Measurements from ENCODE around the gene C10orf90. TPM values are rescaled to one million over a fixed set of nuclear protein-coding genes. Genes with fewer than 3 reads are reported as not detected.

Gene C10orf90
- total and polyA plus RNA-seq, 2 of the 8 experiments (the other 6 are each of a cell fraction or from before 2014, with no cell fraction given), result 0.21 TPM; not detected in 1

DNA sequence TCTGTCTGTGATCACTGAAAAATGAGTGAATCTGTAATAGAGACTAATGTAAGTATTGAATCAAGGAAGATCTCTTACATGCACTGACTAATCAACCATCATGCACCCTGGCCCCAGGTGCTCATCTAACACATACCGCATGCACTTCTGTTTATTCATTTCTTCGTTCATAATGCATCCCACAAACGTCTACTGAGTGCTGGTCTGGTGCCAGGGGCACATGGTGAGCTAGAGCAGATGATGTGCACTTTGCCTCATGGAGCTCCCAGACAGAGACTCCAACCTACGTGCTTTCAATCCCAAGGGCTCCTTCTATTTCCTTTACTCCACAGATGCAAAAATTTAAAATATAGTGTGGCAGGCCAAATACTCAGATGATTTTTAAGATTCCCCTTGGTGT, 10.7 kb downstream of the C10orf90 start:
- H3K56ac ChIP-seq (replicated peaks; ENCODE audit: insufficient read length, low read depth, low read length), result no peak overlapping the region
- no peak overlapping the region for H4K5ac ChIP-seq (ENCODE audit: insufficient read length, low read depth, low read length)
- H3K36me3 ChIP-seq (ENCODE audit: control insufficient read depth in 2 of 4, insufficient read depth in 4 of 4, low read length in 3 of 4), result no peaks in the 10 kb centered on the region
- no peak overlapping the region for H4K91ac ChIP-seq (replicated peaks; ENCODE audit: insufficient read length, low read length)
- no peak overlapping the region for H3K4me2 ChIP-seq (ENCODE audit: insufficient read depth in 1 of 2, low read depth in 2 of 2, low read length in 2 of 2)
- H3K9me3 ChIP-seq (ENCODE audit: insufficient read depth in 2 of 2, low read depth in 1 of 2, low read length in 1 of 2), result no peaks in the 10 kb centered on the region
- no peaks in the 10 kb centered on the region for H3K79me1 ChIP-seq (ENCODE audit: low read depth, low read length)
- H3K23me2 ChIP-seq (ENCODE audit: low read depth, low read length), result no peaks in the 10 kb centered on the region
- DNase-seq (ENCODE audit: low read depth in 1 of 2, low spot score in 2 of 2), result no peak
- WGBS, 2 experiments (ENCODE audit: extremely low coverage in 1 of 2, insufficient coverage in 1 of 2, insufficient read length in 1 of 2, insufficient replicate concordance in 2 of 2, low coverage in 1 of 2, low lambda C conversion rate in 2 of 2, missing lambda C conversion rate in 1 of 2), result 91% methylated on average over 4 of the region's 4 CpGs; no CpG with 5 or more reads in 1 of the 2 experiments
- no peak overlapping the region for H4K8ac ChIP-seq (ENCODE audit: extremely low read depth, insufficient read depth, low read length)
- no peak overlapping the region for H3K18ac ChIP-seq (ENCODE audit: extremely low read depth, low read length)
- no peak overlapping the region for H3K9ac ChIP-seq (replicated peaks in 1 of 4; ENCODE audit: extremely low read depth in 1 of 4, low read depth in 3 of 4, low read length in 3 of 4)
- FAIRE-seq, result no peak
- H3K23ac ChIP-seq (ENCODE audit: insufficient read length), result no peak overlapping the region
- no peaks in the 10 kb centered on the region for H4K20me1 ChIP-seq (replicated peaks in 1 of 2; ENCODE audit: control insufficient read depth in 1 of 2, insufficient read depth in 2 of 2, low read length in 2 of 2)
- ChIA-PET POLR2A (ENCODE audit: partially characterized antibody) (no interaction called here), CTCF (ENCODE audit: partially characterized antibody) (interaction anchor here (1.8 kb wide), 1 partner anchor 8 kb away, joined by 6 read pairs; no protein-coding TSS in a partner anchor)
- no peak overlapping the region for H3K14ac ChIP-seq (ENCODE audit: insufficient read length)
- no peaks in the 10 kb centered on the region for H3K4me1 ChIP-seq (replicated peaks in 1 of 4; ENCODE audit: control insufficient read depth in 3 of 4, insufficient read depth in 4 of 4, low read length in 3 of 4)
- no peak overlapping the region for H2AK5ac ChIP-seq (ENCODE audit: low read depth, low read length)
- no peak for TF ChIP-seq RAD21 (IDR thresholded peaks at IDR 0.05 in 1 of 2, conservative IDR thresholded peaks at IDR 0.05 in 1 of 2; ENCODE audit: low read depth in 2 of 2, low read length in 2 of 2)
- no peak overlapping the region for H2BK120ac ChIP-seq (replicated peaks; ENCODE audit: low read depth, low read length)
- no peak overlapping the region for H2BK20ac ChIP-seq (ENCODE audit: low read length)
- H3K4me3 ChIP-seq (ENCODE audit: extremely low read depth in 1 of 4, insufficient read depth in 2 of 4, low read depth in 3 of 4, low read length in 4 of 4), result no peak overlapping the region
- no peak overlapping the region for H2BK15ac ChIP-seq (ENCODE audit: low read length)
- no peak overlapping the region for H3K4ac ChIP-seq (replicated peaks; ENCODE audit: insufficient read length, low read depth, low read length)
- H3K27me3 ChIP-seq (replicated peaks in 1 of 4; ENCODE audit: control insufficient read depth in 3 of 4, extremely low read depth in 1 of 4, insufficient read depth in 3 of 4, low read length in 3 of 4), result no peaks in the 10 kb centered on the region
- H3K79me2 ChIP-seq (ENCODE audit: control insufficient read depth in 1 of 2, insufficient read depth in 2 of 2, low read length in 2 of 2), result no peaks in the 10 kb centered on the region
- no peak overlapping the region for H2AFZ ChIP-seq (ENCODE audit: low read length)
- no peak overlapping the region for H3K27ac ChIP-seq (ENCODE audit: low read depth, low read length)
- no peak overlapping the region for H2BK12ac ChIP-seq (ENCODE audit: low read depth, low read length)
- H2BK5ac ChIP-seq (ENCODE audit: low read depth, low read length), result no peak overlapping the region

Measured in H1 (cell line).